GM18517 (cell line): ENCODE results near the gene WDCP.
"Not testable (repeated sequence)": the region's sequence is repeated elsewhere in the genome, so short reads cannot be mapped to it uniquely, and the experiment has no call there.

Experiments used
- ATAC-seq: cut with Tn5 transposase; IDR thresholded peaks from one replicate; pipeline ENCODE4 v1.9.1; 2021; ENCODE audit warnings: mild to moderate bottlenecking, moderate library complexity; ENCODE audit not compliant: unreplicated experiment

The WDCP gene, protein sequence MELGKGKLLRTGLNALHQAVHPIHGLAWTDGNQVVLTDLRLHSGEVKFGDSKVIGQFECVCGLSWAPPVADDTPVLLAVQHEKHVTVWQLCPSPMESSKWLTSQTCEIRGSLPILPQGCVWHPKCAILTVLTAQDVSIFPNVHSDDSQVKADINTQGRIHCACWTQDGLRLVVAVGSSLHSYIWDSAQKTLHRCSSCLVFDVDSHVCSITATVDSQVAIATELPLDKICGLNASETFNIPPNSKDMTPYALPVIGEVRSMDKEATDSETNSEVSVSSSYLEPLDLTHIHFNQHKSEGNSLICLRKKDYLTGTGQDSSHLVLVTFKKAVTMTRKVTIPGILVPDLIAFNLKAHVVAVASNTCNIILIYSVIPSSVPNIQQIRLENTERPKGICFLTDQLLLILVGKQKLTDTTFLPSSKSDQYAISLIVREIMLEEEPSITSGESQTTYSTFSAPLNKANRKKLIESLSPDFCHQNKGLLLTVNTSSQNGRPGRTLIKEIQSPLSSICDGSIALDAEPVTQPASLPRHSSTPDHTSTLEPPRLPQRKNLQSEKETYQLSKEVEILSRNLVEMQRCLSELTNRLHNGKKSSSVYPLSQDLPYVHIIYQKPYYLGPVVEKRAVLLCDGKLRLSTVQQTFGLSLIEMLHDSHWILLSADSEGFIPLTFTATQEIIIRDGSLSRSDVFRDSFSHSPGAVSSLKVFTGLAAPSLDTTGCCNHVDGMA

DNA sequence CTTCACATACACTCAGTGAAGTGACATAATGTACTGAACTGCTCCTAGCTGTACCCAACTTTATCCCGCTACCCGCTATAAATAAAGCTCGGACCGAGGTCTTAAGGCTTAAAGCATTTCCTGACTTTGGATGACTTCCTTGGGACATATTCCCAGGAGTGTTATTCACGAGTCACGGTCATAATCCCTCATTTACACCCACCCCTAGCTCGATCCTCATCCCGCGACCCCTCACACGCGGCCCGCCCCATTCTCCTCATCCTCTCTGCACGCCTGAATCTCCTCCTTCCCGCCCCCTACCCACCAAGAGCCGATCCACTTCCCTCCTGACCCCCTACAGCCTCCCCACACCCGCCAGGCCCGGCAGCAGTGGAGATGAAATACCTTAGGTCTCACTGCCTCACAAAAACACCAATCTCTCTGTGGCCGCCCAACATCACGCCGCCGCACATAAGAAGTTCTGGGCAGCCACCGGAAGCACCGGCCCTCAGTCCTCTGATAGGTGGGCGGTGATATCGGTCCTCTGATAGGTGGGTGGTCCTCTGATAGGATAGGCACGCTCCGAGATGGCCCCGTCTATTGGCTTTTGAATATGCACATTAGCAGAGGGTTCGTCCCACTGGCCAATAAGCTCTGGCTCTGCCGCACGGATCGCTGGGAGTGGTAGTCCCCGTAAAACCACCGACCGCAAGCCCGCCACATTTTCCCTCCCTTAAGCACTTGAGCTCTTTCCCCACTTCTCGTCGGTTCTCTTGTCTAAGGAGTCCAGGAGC, at the start of gene WDCP:
Gene WDCP, minus strand, starts transcription at position 462 of the 773 bp plus-strand sequence. CDS start 7,897 bp downstream, outside the sequence.
- ATAC-seq: peak; percentile 100

DNA sequence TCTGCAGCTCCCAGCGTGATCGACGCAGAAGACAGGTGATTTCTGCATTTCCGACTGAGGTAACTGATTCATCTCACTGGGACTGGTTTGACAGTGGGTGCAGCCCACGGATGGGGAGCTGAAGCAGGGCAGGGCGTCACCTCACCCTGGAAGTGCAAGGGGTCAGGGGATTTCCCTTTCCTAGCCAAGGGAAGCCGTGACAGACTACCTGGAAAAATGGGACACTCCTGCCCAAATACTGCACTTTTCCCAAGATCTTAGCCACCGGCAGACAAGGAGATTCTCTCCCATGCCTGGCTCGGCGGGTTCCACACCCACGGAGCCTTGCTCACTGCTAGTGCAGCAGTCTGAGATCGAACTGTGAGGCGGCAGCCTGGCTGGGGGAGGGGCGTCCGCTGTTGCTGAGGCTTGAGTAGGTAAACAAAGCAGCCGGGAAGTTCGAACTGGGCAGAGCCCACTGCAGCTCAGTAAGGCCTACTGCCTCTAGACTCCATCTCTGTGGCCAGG, 48.0 kb upstream of the WDCP start:
- ATAC-seq: not testable (repeated sequence)

DNA sequence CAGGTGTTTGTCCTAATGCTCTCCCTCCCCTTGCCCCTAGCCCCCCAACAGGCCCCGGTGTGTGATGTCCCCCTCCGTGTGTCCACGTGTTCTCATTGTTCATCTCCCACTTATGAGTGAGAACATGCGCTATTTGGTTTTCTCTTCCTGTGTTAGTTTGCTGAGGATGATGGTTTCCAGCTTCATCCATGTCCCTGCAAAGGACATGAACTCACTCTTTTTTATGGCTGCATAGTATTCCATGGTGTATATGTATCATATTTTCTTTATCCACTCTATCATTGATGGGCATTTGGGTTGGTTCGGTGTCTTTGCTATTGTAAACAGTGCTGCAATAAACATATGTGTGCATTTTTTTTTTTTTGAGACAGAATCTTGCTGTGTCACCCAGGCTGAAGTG, 46.1 kb upstream of the WDCP start:
- ATAC-seq: not testable (repeated sequence)

GRCh38 chr2:24088821-24089359, 41.7 kb upstream of the WDCP start:
- no peak for ATAC-seq

DNA sequence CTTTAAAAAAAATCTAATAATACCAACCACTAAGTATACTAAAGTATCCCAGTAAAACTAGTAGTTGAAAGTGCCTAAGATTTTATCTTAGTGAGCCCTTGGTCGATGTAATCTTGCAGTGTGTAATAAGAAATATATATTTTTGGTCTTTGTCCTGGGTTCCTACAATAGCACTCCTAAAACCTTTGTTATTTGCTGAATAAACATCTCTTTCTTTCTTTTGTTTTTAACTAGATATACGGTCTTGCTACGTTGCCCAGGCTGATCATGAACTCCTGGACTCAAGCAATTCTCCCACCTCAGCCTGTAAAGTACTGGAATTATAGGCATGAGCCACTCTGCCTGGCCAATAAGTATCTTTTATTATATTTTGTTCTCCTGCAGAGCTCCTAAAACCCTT, 39.8 kb upstream of the WDCP start:
- ATAC-seq: no peak

GRCh38 chr2:24086241-24086640, 39.0 kb upstream of the WDCP start:
- ATAC-seq: no peak

GRCh38 chr2:24085200-24085489, 38.0 kb upstream of the WDCP start:
- no peak for ATAC-seq

GRCh38 chr2:24084386-24085199, 37.4 kb upstream of the WDCP start, which contains the start of gene TP53I3:
TSS of gene TP53I3 (minus strand) at chr2:24084834. CDS start at chr2:24084326, 508 bp downstream.
- ATAC-seq: peak; percentile 57

GRCh38 chr2:24083567-24084385, 36.6 kb upstream of the WDCP start:
- ATAC-seq: peak; percentile 86

- ATAC-seq: no peak
These were observed 35.8 kb upstream of the WDCP start for GRCh38 chr2:24082787-24083566.

DNA sequence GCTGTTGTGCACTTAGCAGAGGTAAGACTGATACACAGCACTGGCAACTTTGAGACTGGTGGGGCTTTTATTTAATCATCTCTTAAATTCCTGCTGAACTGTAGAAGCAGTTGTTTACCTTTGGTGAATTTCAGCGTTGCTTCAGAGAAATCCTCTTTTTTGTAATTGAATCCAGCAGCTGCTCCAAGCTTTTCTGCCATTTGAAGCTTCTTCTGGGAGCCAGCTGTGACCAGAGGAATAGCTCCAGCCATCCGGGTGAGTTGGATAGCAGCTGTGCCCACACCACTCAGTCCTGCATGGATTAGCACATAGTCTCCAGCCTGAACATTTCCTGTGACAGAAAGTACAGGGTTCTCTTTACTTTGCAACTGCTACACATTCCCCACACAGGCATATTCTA, 33.5 kb upstream of the WDCP start:
- no peak for ATAC-seq

DNA sequence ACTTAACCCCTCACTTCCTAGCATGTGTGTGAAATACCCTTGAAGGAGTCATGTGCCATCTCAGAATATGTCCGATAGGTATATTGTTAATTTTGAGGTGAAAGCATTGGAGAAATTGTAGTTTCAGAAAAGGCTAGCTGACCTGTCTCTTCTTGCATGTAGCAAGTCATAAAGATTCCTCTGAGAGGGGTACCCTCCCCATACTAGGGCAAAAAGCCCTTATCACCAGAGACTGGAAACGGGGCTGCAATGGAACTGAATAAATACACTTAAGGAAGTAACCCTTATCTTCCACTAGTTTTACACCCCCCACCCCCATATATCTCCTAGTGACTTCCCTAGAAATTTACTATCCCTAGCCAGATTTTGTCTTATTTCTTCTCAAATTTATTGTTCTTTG, 30.7 kb upstream of the WDCP start:
- ATAC-seq: no peak

DNA sequence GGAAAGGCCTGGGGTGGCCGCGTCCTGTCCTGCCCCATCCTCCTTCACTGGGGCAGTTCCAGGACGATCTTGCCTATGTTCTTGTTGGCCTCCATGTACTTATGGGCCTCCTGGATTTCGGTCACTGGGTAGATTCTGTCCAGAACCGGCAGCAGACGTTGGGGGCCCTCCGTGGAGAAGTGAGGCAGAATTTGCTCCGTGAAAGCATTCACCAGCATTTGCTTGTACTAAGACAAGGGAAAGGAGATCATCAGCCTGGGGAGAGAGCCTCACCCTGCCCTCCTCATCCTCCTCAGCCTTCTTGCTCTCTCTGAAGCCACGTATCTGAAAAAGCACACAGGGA, 30.3 kb upstream of the WDCP start:
- no peak for ATAC-seq

GRCh38 chr2:24076849-24077534, 29.8 kb upstream of the WDCP start:
- no peak for ATAC-seq

GRCh38 chr2:24075915-24076848, 29.0 kb upstream of the WDCP start, which contains the start of gene SF3B6:
TSS of gene SF3B6 (minus strand) at chr2:24076326. CDS start at chr2:24076229, 97 bp downstream.
- peak; percentile 95 for ATAC-seq

DNA sequence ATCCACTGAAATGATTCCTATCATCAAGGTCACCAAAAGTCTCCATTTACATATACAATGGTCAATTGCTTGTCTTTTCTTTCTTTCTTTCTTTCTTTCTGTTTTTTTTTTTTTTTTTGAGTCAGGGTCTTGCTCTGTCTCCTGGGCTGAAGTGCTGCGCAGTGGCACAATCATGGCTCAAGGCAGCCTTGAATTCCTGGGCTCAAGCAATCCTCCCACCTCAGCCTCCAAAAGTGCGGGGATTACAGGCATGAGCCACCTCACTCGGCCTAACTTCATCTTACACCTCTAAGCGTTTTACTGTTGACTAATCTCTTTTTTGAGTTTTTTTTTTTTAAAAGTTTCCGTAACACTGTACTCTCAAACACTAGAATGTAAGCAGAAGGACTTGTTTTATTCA, 28.1 kb upstream of the WDCP start:
- ATAC-seq: no peak

DNA sequence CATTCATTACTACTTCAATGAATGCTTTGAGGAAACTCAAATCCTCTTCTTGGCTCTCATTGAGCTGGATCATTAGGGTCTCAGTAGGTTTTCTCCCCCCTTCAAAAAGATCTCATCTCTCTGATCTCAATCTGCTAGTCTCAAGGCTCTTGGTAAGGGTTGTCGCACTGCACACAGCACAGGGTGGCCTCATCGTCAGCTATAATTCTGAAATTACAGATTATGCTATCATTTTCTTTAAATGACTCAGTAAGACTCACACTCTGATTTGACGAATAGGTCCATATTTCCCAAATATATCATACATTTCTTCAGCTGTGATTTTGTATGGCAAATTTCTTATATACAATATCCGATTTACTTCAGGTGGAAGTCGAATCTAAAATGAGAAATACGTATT, 26.6 kb upstream of the WDCP start:
- ATAC-seq: no peak
